Aorta (tissue), 5 donors: ENCODE measurements around the gene TNNI3K. TPM values are rescaled to one million over a fixed set of nuclear protein-coding genes. Genes with fewer than 3 reads are reported as not detected.

ENCODE experiments used
- ATAC-seq: fragments of 200-7000 bp; cut with Tn5 transposase; one replicate; pipeline ENCODE4 v1.9.1; 2022; ENCODE audit warnings: moderate library complexity; ENCODE audit not compliant: low FRiP score
- DNase-seq, 2 donors: peaks; one replicate each; pipeline ENCODE4 v3.0.0-alpha.2; 2020
- H3K27ac ChIP-seq, 2 donors: one replicate each; pipeline ENCODE4 v1.5.1; 2013; ENCODE audit warnings: low read length in 2 of 2, mild to moderate bottlenecking in 2 of 2, moderate library complexity in 2 of 2, control low read depth in 1 of 2, inconsistent platforms in 1 of 2, low read depth in 1 of 2
- H3K27me3 ChIP-seq, 2 donors: one replicate each; pipeline ENCODE4 v1.6.1; 2013; ENCODE audit warnings: control low read depth in 1 of 2, low read length in 1 of 2, mild to moderate bottlenecking in 1 of 2, moderate library complexity in 1 of 2; ENCODE audit not compliant: insufficient read depth in 2 of 2, control insufficient read depth in 1 of 2
- H3K36me3 ChIP-seq, 2 donors: one replicate each; pipeline ENCODE4 v1.6.1; 2013; ENCODE audit warnings: control low read depth in 1 of 2, low read length in 1 of 2, mild to moderate bottlenecking in 1 of 2; ENCODE audit not compliant: insufficient read depth in 2 of 2, control insufficient read depth in 1 of 2
- H3K4me1 ChIP-seq, 2 donors: one replicate each; pipeline ENCODE4 v1.6.1; 2013; ENCODE audit warnings: low read length in 2 of 2, control low read depth in 1 of 2, mild to moderate bottlenecking in 1 of 2, moderate library complexity in 1 of 2; ENCODE audit not compliant: insufficient read depth in 2 of 2, control insufficient read depth in 1 of 2
- H3K4me3 ChIP-seq, 2 donors: one replicate each; pipeline ENCODE4 v1.5.1; 2013; ENCODE audit warnings: low read length in 2 of 2, control low read depth in 1 of 2, mild to moderate bottlenecking in 1 of 2
- H3K9me3 ChIP-seq: one replicate; pipeline ENCODE4 v1.6.1; 2013; ENCODE audit warnings: mild to moderate bottlenecking, low read length; ENCODE audit not compliant: control insufficient read depth
- whole genome bisulfite sequencing, 2 donors: extraction: QIAGEN DNeasy Blood & Tissue Kit; methylation state at CpG; one replicate each; pipeline ENCODE4 v1.1.7; 2013; 5-methylcytosine and 5-hydroxymethylcytosine counted together
- intact Hi-C, 2 donors: fragments of 100-400 bp; cut with DNase I; formaldehyde crosslinking; loops; one replicate each; pipeline versions ENCODE4 v1.14.2 to v1.15.0; 2022
- polyA plus RNA-seq, 2 donors: library from polyadenylated mRNA; stranded (reverse); fragments of 200-250 nt; gene quantifications; one replicate each; pipeline ENCODE4 v1.2.3, GENCODE V29; 2013
- total RNA-seq, 2 donors: library from RNA; stranded (reverse); fragmentation: NEBNext Ultra II Directional; extraction: Animal tissue kit (Norgen Biotek cat#: 25700); gene quantifications; one replicate each; pipeline ENCODE4 v1.2.1, GENCODE V29; 2021
- donor health status: healthy with polysubstance abuse.
- donor health status: Bipolar disorder and iron deficiency.
- donor health status: DM: no; HTN: no; CAD: no.
- donor health status: DM: no; HTN: no; CAD: no.
- donor health status: DM: yes; HTN: yes; CAD: no.

TNNI3K gene
- total and polyA plus RNA-seq, 4 donors: 2.8 to 4.2 TPM; not detected in 2

DNA sequence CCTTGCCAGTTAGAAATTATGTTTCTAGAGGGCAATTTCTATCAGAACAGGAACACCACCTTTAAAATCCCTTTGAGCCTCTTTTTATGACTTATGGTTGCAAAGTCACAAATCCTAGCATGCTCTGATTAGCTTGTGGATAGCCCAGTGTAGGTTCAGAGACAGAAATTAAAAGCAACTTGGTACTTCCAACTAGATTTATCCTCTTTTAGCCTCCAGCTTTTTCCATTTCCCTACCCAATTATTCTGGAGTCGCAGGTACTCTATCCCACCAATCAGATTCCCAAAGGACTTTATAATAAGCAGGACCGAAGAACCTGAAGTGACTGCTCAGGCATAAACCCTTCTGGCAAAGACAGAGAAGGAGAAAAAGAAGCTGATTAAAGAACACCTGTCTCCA lies 310.6 kb downstream of the TNNI3K start:
- no peak for DNase-seq
- Histone ChIP-seq H3K27ac (no peak overlapping the region), H3K4me1 (no peaks in the 10 kb centered on the region), H3K36me3 (no peaks in the 10 kb centered on the region), H3K27me3 (no peaks in the 10 kb centered on the region), H3K9me3 (peaks cover 4% of the 10 kb centered on the region), H3K4me3 (no peak overlapping the region)
- intact Hi-C loops: no loop called here
- ATAC-seq: no peak
- WGBS, 2 donors: 91 to 92% methylated on average over 2 of the region's 2 CpGs

DNA sequence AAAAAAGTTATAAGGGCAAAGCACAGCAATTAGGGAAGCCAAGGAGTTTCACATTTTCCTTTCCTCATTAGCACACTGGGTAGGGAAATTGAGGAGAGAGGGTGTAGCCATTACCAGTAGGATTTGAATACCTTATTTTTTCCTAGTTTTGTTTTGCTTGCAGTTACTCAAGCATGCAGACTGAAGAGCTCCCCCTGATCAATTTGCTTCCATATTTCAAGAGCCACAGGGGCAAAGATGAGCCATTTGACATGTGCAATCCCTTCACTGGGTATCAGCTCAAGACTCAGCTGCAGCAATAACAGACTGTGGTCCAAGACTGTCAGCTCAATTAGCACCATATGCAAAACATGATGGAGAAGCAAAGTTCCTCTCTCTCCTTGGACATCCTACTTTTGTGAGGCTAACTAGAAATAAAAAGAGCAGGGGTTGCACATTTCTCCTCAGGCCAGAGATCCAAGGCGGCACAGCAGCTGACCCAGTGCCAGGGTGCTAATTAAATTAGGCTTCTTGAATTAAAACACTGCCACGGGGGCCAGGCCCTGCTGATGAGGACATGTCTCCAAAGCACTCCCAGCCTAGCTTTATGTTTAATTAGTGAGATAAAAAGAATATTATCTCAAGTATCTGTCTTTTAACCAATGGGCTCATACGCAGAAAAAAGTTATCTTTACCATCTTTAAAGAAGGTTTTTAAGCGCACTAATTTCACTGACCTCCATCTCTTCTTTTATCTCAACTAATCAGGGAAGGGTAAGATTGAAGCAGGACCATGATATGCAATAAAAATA lies 314.0 kb downstream of the TNNI3K start:
- 71 to 83% methylated on average over 4 of the region's 4 CpGs for WGBS, 2 donors

DNA sequence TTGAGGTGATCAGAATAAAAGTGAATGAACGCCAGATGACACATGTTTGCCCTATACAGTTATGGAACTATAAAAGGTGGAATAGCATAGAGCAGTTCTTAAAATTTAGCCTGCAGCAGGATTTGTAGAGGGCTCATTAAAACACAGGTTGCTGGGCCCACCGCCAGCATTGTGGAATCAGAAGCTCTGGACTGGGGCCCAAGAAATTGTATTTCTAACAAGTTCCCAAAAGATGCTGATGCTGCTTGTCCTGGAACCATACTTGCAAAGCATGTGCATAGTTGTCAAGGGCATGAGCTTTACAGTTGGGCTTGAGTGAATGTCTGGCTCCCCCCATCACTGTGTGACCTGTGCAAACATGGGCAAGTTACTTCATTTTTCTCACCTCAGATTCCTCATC lies 314.7 kb downstream of the TNNI3K start:
- no peak overlapping the region for H3K4me3 ChIP-seq
- no peak overlapping the region for H3K27ac ChIP-seq
- H3K36me3 ChIP-seq: no peaks in the 10 kb centered on the region
- DNase-seq: no peak
- no peaks in the 10 kb centered on the region for H3K4me1 ChIP-seq
- no peaks in the 10 kb centered on the region for H3K27me3 ChIP-seq
- H3K9me3 ChIP-seq: peaks cover 4% of the 10 kb centered on the region
- 88 to 93% methylated on average over 2 of the region's 2 CpGs for WGBS, 2 donors
- ATAC-seq: no peak
- intact Hi-C loops: no loop called here

More for the DNA sequence above, 314.0 kb downstream of the TNNI3K start:
- Histone ChIP-seq H3K27ac (no peak overlapping the region), H3K27me3 (no peaks in the 10 kb centered on the region), H3K4me1 (no peaks in the 10 kb centered on the region), H3K9me3 (peaks cover 4% of the 10 kb centered on the region), H3K4me3 (no peak overlapping the region), H3K36me3 (no peaks in the 10 kb centered on the region)
- ATAC-seq: no peak
- no peak for DNase-seq
- intact Hi-C loops: no loop called here

DNA sequence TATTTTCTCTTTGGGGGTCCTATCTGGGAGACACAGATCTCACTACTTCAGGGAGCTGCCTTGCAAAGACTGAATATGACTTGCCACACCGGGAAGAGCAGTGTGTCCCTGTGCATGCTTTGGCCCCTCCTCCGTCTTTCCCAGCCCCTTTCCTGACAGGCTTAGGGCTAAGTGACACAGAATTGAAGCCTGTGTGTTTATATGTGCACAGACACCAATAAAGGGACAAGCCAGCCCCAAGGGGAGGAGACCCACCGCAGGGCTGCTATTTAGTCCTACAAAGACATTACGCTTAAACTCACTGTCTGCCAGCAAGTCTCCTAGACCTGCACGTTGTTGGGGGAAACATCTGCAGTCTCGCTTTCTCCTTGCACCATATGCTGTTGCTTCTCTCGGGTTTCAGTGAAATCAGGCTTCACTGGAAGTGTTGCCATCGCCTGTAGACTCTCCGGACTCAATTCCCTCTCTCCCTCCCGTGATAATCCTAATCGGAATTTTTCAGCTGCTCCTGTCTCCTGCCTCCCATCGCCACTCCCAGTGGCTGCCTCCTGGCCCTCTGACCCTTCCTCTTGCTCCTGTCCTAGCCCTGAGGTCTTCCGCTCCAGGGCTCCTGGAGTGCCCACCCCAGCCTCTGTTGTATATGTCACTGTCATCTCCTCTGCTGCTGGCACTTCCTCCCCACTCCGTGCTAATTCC lies 335.8 kb downstream of the TNNI3K start:
- 15 to 23% methylated on average over 14 of the region's 14 CpGs for WGBS, 2 donors

DNA sequence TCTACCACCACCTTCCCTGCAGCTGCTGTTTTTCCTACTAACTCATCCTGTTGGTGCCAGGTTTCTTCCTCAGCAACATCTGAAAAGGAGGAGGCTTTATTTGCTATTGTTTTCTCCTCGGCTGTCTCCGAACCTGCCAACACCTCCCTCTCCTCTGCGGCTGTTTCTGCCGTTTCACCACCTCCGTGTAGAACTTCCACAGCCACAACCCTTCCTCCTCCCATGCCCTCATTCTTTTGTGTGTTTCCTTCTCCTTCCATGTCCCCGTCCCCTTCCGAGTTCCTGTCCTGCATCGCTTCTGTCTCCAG lies 336.3 kb downstream of the TNNI3K start:
- Histone ChIP-seq H3K27me3 (no peaks in the 10 kb centered on the region), H3K4me3 (no peak overlapping the region), H3K4me1 (no peaks in the 10 kb centered on the region), H3K36me3 (no peaks in the 10 kb centered on the region), H3K9me3 (no peaks in the 10 kb centered on the region), H3K27ac (no peak overlapping the region)
- DNase-seq (no peak), ATAC-seq (no peak)
- intact Hi-C loops: no loop called here
- WGBS, 2 donors: 56 to 59% methylated on average over 8 of the region's 8 CpGs

More for the DNA sequence above, 335.8 kb downstream of the TNNI3K start:
- Histone ChIP-seq H3K27ac (no peak overlapping the region), H3K36me3 (no peaks in the 10 kb centered on the region), H3K27me3 (no peaks in the 10 kb centered on the region), H3K4me1 (no peaks in the 10 kb centered on the region), H3K9me3 (no peaks in the 10 kb centered on the region), H3K4me3 (no peak overlapping the region)
- no peak for ATAC-seq
- DNase-seq: no peak
- intact Hi-C loops: no loop called here

DNA sequence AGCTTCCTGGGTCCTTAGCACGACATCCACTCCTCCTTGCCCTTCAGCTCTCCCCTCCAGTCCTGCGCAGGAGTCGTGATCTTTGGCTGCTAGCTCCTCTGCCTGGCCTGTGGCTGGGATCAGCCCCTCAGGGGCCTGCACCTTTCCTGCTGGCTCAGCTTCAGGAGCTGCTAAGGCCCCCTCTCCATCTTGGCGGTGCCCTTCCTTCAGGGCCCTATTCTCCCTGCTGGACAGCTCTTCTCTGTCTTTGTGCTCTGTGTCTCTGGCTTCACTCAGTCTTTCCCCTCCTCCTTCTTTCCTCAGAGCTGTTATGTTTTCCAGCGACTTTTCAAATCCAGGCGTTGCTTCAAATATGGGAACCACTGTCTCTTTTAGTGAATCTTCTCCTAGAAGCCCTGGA lies 336.7 kb downstream of the TNNI3K start:
- Histone ChIP-seq H3K4me3 (no peak overlapping the region), H3K4me1 (no peaks in the 10 kb centered on the region), H3K36me3 (no peaks in the 10 kb centered on the region), H3K27ac (no peak overlapping the region), H3K9me3 (no peaks in the 10 kb centered on the region), H3K27me3 (no peaks in the 10 kb centered on the region)
- WGBS, 2 donors: 62 to 67% methylated on average over 6 of the region's 6 CpGs
- ATAC-seq: no peak
- intact Hi-C loops: no loop called here
- DNase-seq: no peak

DNA sequence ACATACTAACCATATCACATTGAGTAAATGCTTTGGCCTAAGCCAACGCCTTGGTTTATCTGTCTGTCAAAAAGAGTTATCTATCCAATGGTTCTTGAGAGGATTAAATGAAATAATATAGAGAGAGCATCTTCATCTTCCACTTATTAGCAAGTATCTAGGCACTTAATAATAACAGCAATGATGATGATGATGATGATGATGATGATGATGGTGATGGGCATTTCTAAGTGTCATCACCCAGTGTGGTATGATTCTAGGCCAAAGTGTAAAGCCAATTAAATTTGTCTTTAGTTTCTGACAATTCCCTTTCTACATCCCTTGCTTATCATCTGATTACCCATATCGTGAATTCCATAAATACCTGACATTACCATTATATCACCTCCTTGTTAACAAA lies 342.9 kb downstream of the TNNI3K start:
- Histone ChIP-seq H3K27ac (no peak overlapping the region), H3K36me3 (no peaks in the 10 kb centered on the region), H3K4me1 (no peaks in the 10 kb centered on the region), H3K27me3 (no peaks in the 10 kb centered on the region), H3K4me3 (no peak overlapping the region), H3K9me3 (no peaks in the 10 kb centered on the region)
- 66 to 74% methylated on average over 2 of the region's 2 CpGs for WGBS, 2 donors
- DNase-seq: no peak
- intact Hi-C loops: no loop called here
- no peak for ATAC-seq

DNA sequence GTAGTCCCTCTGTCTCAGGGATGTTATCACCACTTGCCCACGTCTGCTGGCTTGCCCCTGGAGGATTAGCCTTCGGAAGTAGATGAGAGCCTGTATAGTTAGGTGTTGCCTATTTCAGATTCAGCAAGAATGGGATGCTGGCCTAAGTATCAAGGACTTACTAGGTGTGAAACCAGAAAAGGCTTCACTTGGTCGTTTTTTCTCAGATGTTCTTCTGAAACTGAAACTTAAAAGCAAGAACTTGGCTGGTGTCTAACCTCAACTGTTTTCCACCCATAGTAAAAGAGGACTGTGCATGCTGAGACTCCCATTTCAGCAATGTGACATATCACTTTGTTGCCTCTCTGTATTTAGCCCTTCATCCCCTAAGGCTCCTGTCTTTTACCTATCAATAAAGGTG lies 344.2 kb downstream of the TNNI3K start:
- WGBS, 2 donors: 33 to 41% methylated on average over 3 of the region's 3 CpGs
- no peaks in the 10 kb centered on the region for H3K9me3 ChIP-seq

DNA sequence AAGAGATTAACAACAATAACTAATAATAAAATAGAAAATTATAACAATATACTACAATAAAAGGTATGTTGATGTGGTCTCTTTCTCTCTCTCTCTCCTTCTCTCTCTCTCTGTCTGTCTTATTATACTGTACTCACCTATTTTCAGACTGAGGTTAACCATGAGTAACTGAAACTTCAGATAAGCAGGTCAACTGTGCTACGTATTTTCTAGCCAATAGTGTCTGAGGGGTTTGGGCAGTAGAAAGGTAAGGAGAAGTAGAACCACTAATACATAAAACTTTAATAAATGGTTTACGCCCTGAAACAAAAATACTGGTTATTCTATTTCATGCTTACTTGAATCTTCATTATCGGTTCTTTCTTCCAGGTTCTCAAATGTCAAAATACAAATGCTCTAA lies 348.2 kb downstream of the TNNI3K start:
- no peaks in the 10 kb centered on the region for H3K4me1 ChIP-seq
- no peaks in the 10 kb centered on the region for H3K36me3 ChIP-seq
- 87 to 88% methylated on average over 3 of the region's 3 CpGs for WGBS, 2 donors
- no peak for DNase-seq
- no peaks in the 10 kb centered on the region for H3K9me3 ChIP-seq
- H3K27me3 ChIP-seq: no peaks in the 10 kb centered on the region
- no peak for ATAC-seq
- no peak overlapping the region for H3K27ac ChIP-seq
- H3K4me3 ChIP-seq: no peak overlapping the region
- intact Hi-C loops: no loop called here

More for the DNA sequence above, 344.2 kb downstream of the TNNI3K start:
- no peaks in the 10 kb centered on the region for H3K36me3 ChIP-seq
- no peaks in the 10 kb centered on the region for H3K4me1 ChIP-seq
- H3K4me3 ChIP-seq: no peak overlapping the region
- DNase-seq (no peak), ATAC-seq (no peak)
- H3K27ac ChIP-seq: no peak overlapping the region
- no peaks in the 10 kb centered on the region for H3K27me3 ChIP-seq
- intact Hi-C loops: no loop called here
